Measurements from ENCODE around the gene CRYBG1. TPM values are rescaled to one million over a fixed set of nuclear protein-coding genes. Genes with fewer than 3 reads are reported as not detected.

The CRYBG1 gene, protein sequence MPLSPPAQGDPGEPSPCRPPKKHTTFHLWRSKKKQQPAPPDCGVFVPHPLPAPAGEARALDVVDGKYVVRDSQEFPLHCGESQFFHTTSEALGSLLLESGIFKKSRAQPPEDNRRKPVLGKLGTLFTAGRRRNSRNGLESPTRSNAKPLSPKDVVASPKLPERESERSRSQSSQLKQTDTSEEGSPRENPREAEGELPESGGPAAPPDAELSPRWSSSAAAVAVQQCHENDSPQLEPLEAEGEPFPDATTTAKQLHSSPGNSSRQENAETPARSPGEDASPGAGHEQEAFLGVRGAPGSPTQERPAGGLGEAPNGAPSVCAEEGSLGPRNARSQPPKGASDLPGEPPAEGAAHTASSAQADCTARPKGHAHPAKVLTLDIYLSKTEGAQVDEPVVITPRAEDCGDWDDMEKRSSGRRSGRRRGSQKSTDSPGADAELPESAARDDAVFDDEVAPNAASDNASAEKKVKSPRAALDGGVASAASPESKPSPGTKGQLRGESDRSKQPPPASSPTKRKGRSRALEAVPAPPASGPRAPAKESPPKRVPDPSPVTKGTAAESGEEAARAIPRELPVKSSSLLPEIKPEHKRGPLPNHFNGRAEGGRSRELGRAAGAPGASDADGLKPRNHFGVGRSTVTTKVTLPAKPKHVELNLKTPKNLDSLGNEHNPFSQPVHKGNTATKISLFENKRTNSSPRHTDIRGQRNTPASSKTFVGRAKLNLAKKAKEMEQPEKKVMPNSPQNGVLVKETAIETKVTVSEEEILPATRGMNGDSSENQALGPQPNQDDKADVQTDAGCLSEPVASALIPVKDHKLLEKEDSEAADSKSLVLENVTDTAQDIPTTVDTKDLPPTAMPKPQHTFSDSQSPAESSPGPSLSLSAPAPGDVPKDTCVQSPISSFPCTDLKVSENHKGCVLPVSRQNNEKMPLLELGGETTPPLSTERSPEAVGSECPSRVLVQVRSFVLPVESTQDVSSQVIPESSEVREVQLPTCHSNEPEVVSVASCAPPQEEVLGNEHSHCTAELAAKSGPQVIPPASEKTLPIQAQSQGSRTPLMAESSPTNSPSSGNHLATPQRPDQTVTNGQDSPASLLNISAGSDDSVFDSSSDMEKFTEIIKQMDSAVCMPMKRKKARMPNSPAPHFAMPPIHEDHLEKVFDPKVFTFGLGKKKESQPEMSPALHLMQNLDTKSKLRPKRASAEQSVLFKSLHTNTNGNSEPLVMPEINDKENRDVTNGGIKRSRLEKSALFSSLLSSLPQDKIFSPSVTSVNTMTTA (N-terminal part only)
- 4.1 and 4.4 TPM in 2 replicates for total RNA-seq

GRCh38 chr6:106360410-106360988 lies at the start of gene CRYBG1:
Gene CRYBG1 (plus strand): TSS chr6:106360717. CDS start chr6:106360909, 192 bp downstream.

GRCh38 chr6:106325336-106326178 lies 35.0 kb upstream of the CRYBG1 start, which contains the start of gene ATG5:
Gene ATG5 (minus strand): TSS chr6:106325760. CDS start chr6:106316208, 9,552 bp downstream.

Other genes starting within 250 kb of the CRYBG1 start
- gene ATG5, start 35.0 kb upstream of the CRYBG1 start, total RNA-seq, result 47.8 and 51.3 TPM in 2 replicates